GM23248 (cell line): Measurements from ENCODE around the gene KIF11. TPM values are rescaled to one million over a fixed set of nuclear protein-coding genes. Genes with fewer than 3 reads are reported as not detected.
A peak's percentile ranks its signal among the peaks of the same experiment; 100 is the strongest.

Experiments
- DNase-seq: peaks from one replicate; pipeline ENCODE4 v3.0.0-alpha.2; 2015
- H2AFZ ChIP-seq: fragments of 200-600 bp; sonication (generic); 2 replicates; pipeline ENCODE4 v1.6.1; 2016; ENCODE audit warnings: antibody characterized with exemption
- H3F3A ChIP-seq: fragments of 200-600 bp; sonication (generic); 2 replicates; pipeline ENCODE4 v1.6.1; 2016; ENCODE audit warnings: mild to moderate bottlenecking, antibody characterized with exemption, mixed run types; ENCODE audit not compliant: insufficient read depth
- H3K27ac ChIP-seq: fragments of 200-600 bp; sonication (generic); 2 replicates; pipeline ENCODE4 v1.5.1; 2016; ENCODE audit warnings: mild to moderate bottlenecking
- H3K27me3 ChIP-seq: fragments of 200-600 bp; sonication (generic); replicated peaks from 2 replicates; pipeline ENCODE4 v1.6.1; 2016; ENCODE audit warnings: mild to moderate bottlenecking; ENCODE audit not compliant: insufficient read depth
- H3K36me3 ChIP-seq: fragments of 200-600 bp; sonication (generic); 2 replicates; pipeline ENCODE4 v1.6.1; 2016; ENCODE audit warnings: low read depth, mild to moderate bottlenecking
- H3K4me1 ChIP-seq: fragments of 200-600 bp; sonication (generic); 2 replicates; pipeline ENCODE4 v1.6.1; 2016; ENCODE audit warnings: mild to moderate bottlenecking; ENCODE audit not compliant: insufficient read depth
- H3K4me2 ChIP-seq: fragments of 200-600 bp; sonication (generic); one replicate; pipeline ENCODE4 v1.6.1; 2016; ENCODE audit warnings: mild to moderate bottlenecking; ENCODE audit not compliant: unreplicated experiment
- H3K4me3 ChIP-seq: fragments of 200-600 bp; sonication (generic); 2 replicates; pipeline ENCODE4 v1.5.1; 2016; ENCODE audit warnings: mild to moderate bottlenecking
- H3K79me2 ChIP-seq: fragments of 200-600 bp; sonication (generic); 2 replicates; pipeline ENCODE4 v1.6.1; 2016; ENCODE audit warnings: mild to moderate bottlenecking; ENCODE audit not compliant: insufficient read depth
- H3K9ac ChIP-seq: fragments of 200-600 bp; sonication (generic); 2 replicates; pipeline ENCODE4 v1.6.1; 2016; ENCODE audit warnings: mild to moderate bottlenecking
- H3K9me2 ChIP-seq: fragments of 200-600 bp; sonication (generic); 2 replicates; pipeline ENCODE4 v1.6.1; 2016; ENCODE audit warnings: mixed run types, mild to moderate bottlenecking, moderate library complexity; ENCODE audit not compliant: insufficient read depth
- H3K9me3 ChIP-seq: fragments of 200-600 bp; sonication (generic); one replicate; pipeline ENCODE4 v1.6.1; 2017; ENCODE audit warnings: low read depth
- H4K20me1 ChIP-seq: fragments of 200-600 bp; sonication (generic); 2 replicates; pipeline ENCODE4 v1.6.0; 2016; ENCODE audit not compliant: insufficient read depth
- EZH2 ChIP-seq: fragments of 200-600 bp; sonication (generic); IDR thresholded peaks from 2 replicates; pipeline ENCODE4 v1.6.1; 2018; ENCODE audit warnings: antibody characterized with exemption, mild to moderate bottlenecking; ENCODE audit not compliant: insufficient read depth, poor library complexity, severe bottlenecking
- EZH2phosphoT487 ChIP-seq: fragments of 200-600 bp; sonication (generic); IDR thresholded peaks from 2 replicates; pipeline ENCODE4 v1.6.1; 2018; ENCODE audit warnings: antibody characterized with exemption, moderate library complexity, mild to moderate bottlenecking, low read depth; ENCODE audit not compliant: insufficient read depth
- WGBS, 2 experiments: methylation state at CpG; one replicate each; pipeline ENCODE4 v1.1.6; 2015 to 2017; ENCODE audit warnings: low lambda C conversion rate in 2 of 2, low coverage in 1 of 2; ENCODE audit errors: missing lambda C conversion rate in 2 of 2; 5-methylcytosine and 5-hydroxymethylcytosine counted together
- in situ Hi-C: fragments of 300-500 bp; cut with MboI; formaldehyde crosslinking; loops from 2 replicates; pipeline ENCODE4 v1.15.0; 2020
- polyA plus RNA-seq: library from polyadenylated mRNA; unstranded; fragments of >200 nt; fragmentation: Nextera tagmentation; extraction: Ambion mirVana; gene quantifications from 2 replicates; pipeline ENCODE4 v1.2.1, GENCODE V29; 2016
- total RNA-seq: library from RNA; depleted of rRNA; stranded (reverse); fragments of >200 nt; shearing (Covaris generic); gene quantifications from 2 replicates; pipeline ENCODE4 v1.2.3, GENCODE V29; 2014

KIF11 gene
- total and polyA plus RNA-seq, 2 experiments from 2014 or later = 10.8 to 16.2 TPM

DNA sequence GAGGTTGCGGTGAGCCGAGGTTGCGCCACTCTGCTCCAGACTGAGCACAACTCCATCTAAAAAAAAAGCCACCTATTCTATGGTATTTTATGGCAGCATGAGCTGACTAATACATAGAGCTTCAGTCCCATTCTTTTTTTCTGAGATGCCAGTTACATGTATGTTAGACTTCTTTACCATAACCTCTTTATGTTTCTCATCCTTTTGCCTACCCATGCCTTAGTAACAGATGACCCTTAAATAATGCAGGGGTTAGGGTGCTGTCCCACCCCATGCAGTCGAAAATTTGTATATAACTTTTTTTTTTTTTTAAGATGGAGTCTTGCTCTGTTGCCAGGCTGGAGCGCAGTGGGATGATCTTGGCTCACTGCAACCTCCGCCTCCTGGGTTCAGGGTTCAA lies 74.1 kb downstream of the KIF11 start:
- in situ Hi-C loops = no loop called here
- H3K79me2 ChIP-seq = no peaks in the 10 kb centered on the region
- no peak for TF ChIP-seq EZH2
- TF ChIP-seq EZH2phosphoT487 = no peak
- no peak overlapping the region for H3K9ac ChIP-seq
- H3K9me3 ChIP-seq = no peaks in the 10 kb centered on the region
- H2AFZ ChIP-seq = no peak overlapping the region
- H3K9me2 ChIP-seq = no peaks in the 10 kb centered on the region
- no peak for DNase-seq
- no peaks in the 10 kb centered on the region for H4K20me1 ChIP-seq
- no peak overlapping the region for H3K4me2 ChIP-seq
- WGBS, 2 experiments = 79 to 83% methylated on average over 6 of the region's 6 CpGs
- no peak overlapping the region for H3K27ac ChIP-seq
- no peak overlapping the region for H3K4me3 ChIP-seq
- H3K27me3 ChIP-seq = no peaks in the 10 kb centered on the region
- H3K36me3 ChIP-seq = no peaks in the 10 kb centered on the region
- H3K4me1 ChIP-seq = no peaks in the 10 kb centered on the region
- H3F3A ChIP-seq = no peaks in the 10 kb centered on the region

DNA sequence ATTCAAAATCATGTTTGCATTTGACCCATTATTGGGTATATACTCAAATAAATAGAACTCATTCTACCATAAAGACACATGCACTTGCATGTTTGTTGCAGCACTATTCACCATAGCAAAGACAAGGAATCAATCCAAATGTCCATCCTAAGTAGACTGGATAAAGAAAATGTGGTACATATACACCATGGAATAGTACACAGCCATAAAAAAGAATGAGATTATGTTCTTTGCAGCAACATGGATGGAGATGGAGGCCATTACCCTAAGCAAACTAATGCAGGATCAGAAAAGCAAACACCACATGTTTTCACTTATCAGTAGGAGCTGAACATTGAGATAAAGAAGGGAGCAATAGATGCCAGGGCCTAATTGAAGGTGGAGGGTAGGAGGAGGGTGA lies 84.8 kb downstream of the KIF11 start:
- Histone ChIP-seq H3K36me3 (no peaks in the 10 kb centered on the region), H3F3A (no peaks in the 10 kb centered on the region), H3K27ac (no peak overlapping the region), H3K9me2 (no peaks in the 10 kb centered on the region), H3K4me1 (no peaks in the 10 kb centered on the region), H3K4me2 (no peak overlapping the region), H3K79me2 (no peaks in the 10 kb centered on the region), H3K4me3 (no peak overlapping the region), H3K9ac (no peak overlapping the region), H2AFZ (no peak overlapping the region), H4K20me1 (no peaks in the 10 kb centered on the region), H3K9me3 (no peaks in the 10 kb centered on the region), H3K27me3 (peaks cover 4% of the 10 kb centered on the region; the same call in 1 of the 2 replicates)
- TF ChIP-seq EZH2phosphoT487 (no peak), EZH2 (no peak)
- DNase-seq = no peak
- in situ Hi-C loops = no loop called here

DNA sequence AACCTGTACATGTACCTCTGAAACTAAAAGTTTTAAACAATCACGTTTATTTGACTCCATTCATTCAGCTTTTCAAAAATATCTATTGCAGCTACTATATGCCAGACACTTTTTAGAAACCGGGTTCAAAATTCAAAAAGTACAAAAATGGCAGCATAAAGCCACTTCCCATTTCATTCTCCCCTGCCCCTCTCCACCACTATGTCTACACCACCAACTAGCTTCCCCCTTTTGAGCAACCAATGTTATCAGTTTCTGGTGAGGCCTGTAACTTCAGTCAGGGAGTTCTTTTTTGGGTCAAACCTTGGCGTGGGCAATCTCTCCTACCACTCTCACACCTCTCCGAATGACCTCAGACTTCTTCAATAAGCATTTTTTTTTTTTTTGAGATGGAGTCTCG lies 85.3 kb downstream of the KIF11 start:
- Histone ChIP-seq H3K27ac (no peak overlapping the region), H3K4me3 (no peak overlapping the region), H3K27me3 (peaks cover 4% of the 10 kb centered on the region; the same call in 1 of the 2 replicates), H3K4me2 (no peak overlapping the region), H4K20me1 (no peaks in the 10 kb centered on the region), H2AFZ (no peak overlapping the region), H3K36me3 (no peaks in the 10 kb centered on the region), H3K9ac (no peak overlapping the region), H3K9me2 (no peaks in the 10 kb centered on the region), H3K4me1 (no peaks in the 10 kb centered on the region), H3F3A (no peaks in the 10 kb centered on the region), H3K9me3 (no peaks in the 10 kb centered on the region), H3K79me2 (no peaks in the 10 kb centered on the region)
- TF ChIP-seq EZH2 = no peak
- in situ Hi-C loops = no loop called here
- DNase-seq = no peak
- WGBS, 2 experiments = 80% methylated on average over 5 of the region's 5 CpGs

DNA sequence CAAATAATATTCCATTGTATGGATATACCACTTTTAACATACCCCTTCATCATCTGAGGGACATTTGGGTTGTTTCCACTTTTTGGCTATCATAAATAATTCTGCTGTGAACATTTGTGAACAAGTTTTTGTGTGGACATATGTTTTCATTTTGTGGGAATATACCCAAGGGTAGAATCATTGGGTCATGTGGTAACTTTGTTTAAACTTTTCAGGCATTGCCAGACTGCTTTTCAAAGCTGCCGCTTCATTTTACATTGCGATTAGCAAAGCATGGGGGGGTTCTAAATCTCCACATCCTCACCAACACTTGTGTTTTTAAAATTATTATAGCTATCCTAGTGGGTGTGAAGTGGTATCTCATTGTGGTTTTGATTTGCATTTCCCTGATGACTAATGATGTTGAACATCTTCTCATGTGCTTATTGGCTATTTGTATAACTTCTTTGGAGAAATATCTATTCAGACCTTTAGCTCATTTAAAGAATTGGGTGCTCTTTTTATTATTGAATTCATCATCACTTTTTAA lies 88.4 kb downstream of the KIF11 start:
- Histone ChIP-seq H3K27me3 (peaks cover 5% of the 10 kb centered on the region), H4K20me1 (no peaks in the 10 kb centered on the region), H3K4me1 (no peaks in the 10 kb centered on the region), H3F3A (no peaks in the 10 kb centered on the region), H3K4me2 (no peak overlapping the region), H3K9me2 (no peaks in the 10 kb centered on the region), H2AFZ (no peak overlapping the region), H3K4me3 (no peak overlapping the region), H3K79me2 (no peaks in the 10 kb centered on the region), H3K9me3 (no peaks in the 10 kb centered on the region), H3K36me3 (no peaks in the 10 kb centered on the region), H3K9ac (no peak overlapping the region), H3K27ac (no peak overlapping the region)
- 23 to 35% methylated on average over 2 of the region's 2 CpGs for WGBS, 2 experiments
- DNase-seq = no peak
- in situ Hi-C loops = no loop called here
- TF ChIP-seq EZH2phosphoT487 (no peak), EZH2 (no peak)

DNA sequence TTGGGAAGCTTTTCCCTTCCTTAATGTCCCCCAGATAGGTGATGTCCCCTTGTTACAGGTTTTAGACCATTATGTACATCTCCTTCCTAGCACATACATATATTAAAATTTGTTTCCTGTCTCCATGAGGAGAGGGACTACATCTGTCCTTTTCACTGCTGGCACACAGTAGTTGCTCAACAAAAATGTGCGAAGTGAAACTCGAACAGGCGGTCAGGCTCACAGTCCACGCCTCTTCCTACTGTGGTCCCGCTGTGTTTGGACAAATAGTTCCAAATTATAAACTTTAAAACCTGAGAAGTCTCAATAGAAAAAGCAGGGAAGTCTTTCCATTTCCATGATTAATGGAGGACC lies 95.6 kb downstream of the KIF11 start:
- TF ChIP-seq EZH2phosphoT487 = no peak
- no peak for TF ChIP-seq EZH2
- H3K27me3 ChIP-seq = peaks cover 38% of the 10 kb centered on the region
- no peaks in the 10 kb centered on the region for H3K4me1 ChIP-seq
- H3K4me3 ChIP-seq = peak overlapping the region; percentile 59; the same call in 1 of the 2 replicates
- no peak overlapping the region for H3K27ac ChIP-seq
- H3K9me2 ChIP-seq = no peaks in the 10 kb centered on the region
- WGBS, 2 experiments = 47 to 56% methylated on average over 5 of the region's 5 CpGs
- H3F3A ChIP-seq = no peaks in the 10 kb centered on the region
- no peak for DNase-seq
- in situ Hi-C loops = no loop called here
- H3K9ac ChIP-seq = no peak overlapping the region
- H3K79me2 ChIP-seq = no peaks in the 10 kb centered on the region
- H3K9me3 ChIP-seq = no peaks in the 10 kb centered on the region
- H2AFZ ChIP-seq = peak overlapping the region; percentile 67
- H3K4me2 ChIP-seq = no peak overlapping the region
- no peaks in the 10 kb centered on the region for H4K20me1 ChIP-seq
- H3K36me3 ChIP-seq = no peaks in the 10 kb centered on the region
